Measurements from ENCODE around the gene DACH2. TPM values are rescaled to one million over a fixed set of nuclear protein-coding genes. Genes with fewer than 3 reads are reported as not detected.

The DACH2 gene
- total RNA-seq (not detected), polyA plus RNA-seq (not detected)
- long read RNA-seq, donor 1: 0 reads
- long read RNA-seq, donor 2: 0 reads

GRCh38 chrX:86148024-86148511 lies at the start of gene DACH2:
DACH2 (plus strand) TSS chrX:86148451.
- peak within 1 kb of the TSS; percentile 20 to 67 (median 34) for H3K4me3 ChIP-seq
- peaks cover 0 to 10% (median 0%) of the 10 kb centered on the region in 6 donors for H3K4me1 ChIP-seq
- WGBS, 5 donors: 0 to 36% (median 2%) methylated on average over 2 to 34 of the region's 34 CpGs
- H3K27ac ChIP-seq: no peak within 1 kb of the TSS
- intact Hi-C loops (cut with DNase I; ENCODE audit: low total_unique reads): no loop called here
- H3K36me3 ChIP-seq: no peaks in the 10 kb centered on the region
- H3K27me3 ChIP-seq (replicated peaks in 1 of 7): peaks cover 0 to 42% (median 20%) of the 10 kb centered on the region in 7 donors
- peak; percentile 83 for DNase-seq
- H3K9me3 ChIP-seq: no peaks in the 10 kb centered on the region
- no peak for TF ChIP-seq POLR2A (IDR thresholded peaks at IDR 0.05)
- peak in 1 of 3 donors; percentile 35 for TF ChIP-seq POLR2AphosphoS5 (IDR thresholded peaks at IDR 0.05)
- TF ChIP-seq CTCF (IDR thresholded peaks at IDR 0.05 in 8 of 11, conservative IDR thresholded peaks at IDR 0.05 in 3 of 11): no peak

GRCh38 chrX:86102341-86102740 lies 45.9 kb upstream of the DACH2 start:
- WGBS, 5 donors: 69 to 100% (median 87%) methylated on average over 2 of the region's 2 CpGs
- DNase-seq: no peak

GRCh38 chrX:86103061-86103460 lies 45.2 kb upstream of the DACH2 start:
- Histone ChIP-seq H3K27ac (no peak overlapping the region), H3K9me3 (no peaks in the 10 kb centered on the region), H3K36me3 (no peaks in the 10 kb centered on the region), H3K4me1 (no peaks in the 10 kb centered on the region), H3K4me3 (no peak overlapping the region), H3K27me3 (replicated peaks in 1 of 7) (no peaks in the 10 kb centered on the region)
- DNase-seq: no peak
- TF ChIP-seq POLR2A (IDR thresholded peaks at IDR 0.05) (no peak), CTCF (IDR thresholded peaks at IDR 0.05 in 8 of 11, conservative IDR thresholded peaks at IDR 0.05 in 3 of 11) (no peak), POLR2AphosphoS5 (IDR thresholded peaks at IDR 0.05) (no peak)
- WGBS, 5 donors: 37 to 73% (median 67%) methylated on average over 1 of the region's 1 CpG
- intact Hi-C loops (cut with DNase I; ENCODE audit: low total_unique reads): no loop called here

More at GRCh38 chrX:86102341-86102740, 45.9 kb upstream of the DACH2 start:
- intact Hi-C loops (cut with DNase I; ENCODE audit: low total_unique reads): no loop called here
- TF ChIP-seq POLR2AphosphoS5 (IDR thresholded peaks at IDR 0.05) (no peak), CTCF (IDR thresholded peaks at IDR 0.05 in 8 of 11, conservative IDR thresholded peaks at IDR 0.05 in 3 of 11) (no peak), POLR2A (IDR thresholded peaks at IDR 0.05) (no peak)
- H3K27ac ChIP-seq: no peak overlapping the region
- H3K4me1 ChIP-seq: no peaks in the 10 kb centered on the region
- no peaks in the 10 kb centered on the region for H3K9me3 ChIP-seq
- H3K4me3 ChIP-seq: no peak overlapping the region
- H3K27me3 ChIP-seq (replicated peaks in 1 of 7): no peaks in the 10 kb centered on the region
- H3K36me3 ChIP-seq: no peaks in the 10 kb centered on the region

GRCh38 chrX:86104526-86104925 lies 43.7 kb upstream of the DACH2 start:
- intact Hi-C loops (cut with DNase I; ENCODE audit: low total_unique reads): no loop called here
- H3K4me1 ChIP-seq: no peaks in the 10 kb centered on the region
- H3K4me3 ChIP-seq: no peak overlapping the region
- H3K27ac ChIP-seq: no peak overlapping the region
- TF ChIP-seq CTCF (IDR thresholded peaks at IDR 0.05 in 8 of 11, conservative IDR thresholded peaks at IDR 0.05 in 3 of 11) (no peak), POLR2A (IDR thresholded peaks at IDR 0.05) (no peak), POLR2AphosphoS5 (IDR thresholded peaks at IDR 0.05) (no peak)
- 68 to 88% (median 76%) methylated on average over 1 of the region's 1 CpG for WGBS, 5 donors
- no peaks in the 10 kb centered on the region for H3K27me3 ChIP-seq (replicated peaks in 1 of 7)
- no peaks in the 10 kb centered on the region for H3K9me3 ChIP-seq
- no peak for DNase-seq
- H3K36me3 ChIP-seq: no peaks in the 10 kb centered on the region

Data from spleen (tissue), 13 donors.